Measurements from ENCODE around the gene LSM2. TPM values are rescaled to one million over a fixed set of nuclear protein-coding genes. Genes with fewer than 3 reads are reported as not detected.
"Not testable (repeated sequence)": the region's sequence is repeated elsewhere in the genome, so short reads cannot be mapped to it uniquely, and the experiment has no call there.

Gene LSM2
- total and polyA plus RNA-seq, 8 donors: 6.7 to 55.8 (median 34.5) TPM; not detected in 1

DNA sequence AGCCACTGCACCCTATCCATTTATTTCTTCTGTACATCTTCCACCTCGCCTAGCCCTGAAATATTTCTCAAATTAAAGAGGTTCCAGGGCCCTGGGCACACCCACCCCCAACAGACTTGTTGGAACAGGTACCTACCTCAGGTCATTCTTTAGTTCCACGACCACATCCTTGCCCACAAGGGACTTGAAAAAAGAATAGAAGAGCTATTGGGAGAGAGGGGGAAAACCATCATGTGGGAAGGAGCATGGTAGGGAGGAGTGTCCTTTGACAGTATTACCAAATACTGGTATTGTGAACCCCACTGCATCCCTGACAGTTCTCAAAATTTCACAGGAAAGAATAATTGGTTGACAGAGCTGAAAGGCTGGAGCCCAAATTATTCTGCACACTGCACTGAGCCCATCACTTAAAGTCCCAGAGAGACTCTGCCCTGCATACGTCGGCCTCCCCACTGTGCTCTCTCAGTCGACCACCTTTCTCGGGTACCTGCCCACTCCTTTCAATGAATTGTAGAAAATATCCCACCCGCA is 762 bp downstream of the LSM2 start:
- no peaks in the 10 kb centered on the region for H3K9me3 ChIP-seq
- H3K36me3 ChIP-seq: peaks cover 4 to 31% (median 23%) of the 10 kb centered on the region in 4 donors
- no peak for DNase-seq
- H3K27me3 ChIP-seq: no peaks in the 10 kb centered on the region
- intact Hi-C loops (cut with DNase I; ENCODE audit: low total_unique reads): no loop called here
- 12 to 17% (median 13%) methylated on average over 7 of the region's 7 CpGs for WGBS, 5 donors
- peaks cover 6 to 30% (median 16%) of the 10 kb centered on the region in 4 donors for H3K4me1 ChIP-seq
- H3K27ac ChIP-seq: peak overlapping the region; percentile 91 to 97 (median 94)
- peak overlapping the region; percentile 50 to 66 (median 60) for H3K4me3 ChIP-seq
- TF ChIP-seq POLR2AphosphoS5 (IDR thresholded peaks at IDR 0.05): no peak
- no peak for TF ChIP-seq EP300 (IDR thresholded peaks at IDR 0.05)
- TF ChIP-seq POLR2A (IDR thresholded peaks at IDR 0.05): no peak
- TF ChIP-seq, protein P1, sequence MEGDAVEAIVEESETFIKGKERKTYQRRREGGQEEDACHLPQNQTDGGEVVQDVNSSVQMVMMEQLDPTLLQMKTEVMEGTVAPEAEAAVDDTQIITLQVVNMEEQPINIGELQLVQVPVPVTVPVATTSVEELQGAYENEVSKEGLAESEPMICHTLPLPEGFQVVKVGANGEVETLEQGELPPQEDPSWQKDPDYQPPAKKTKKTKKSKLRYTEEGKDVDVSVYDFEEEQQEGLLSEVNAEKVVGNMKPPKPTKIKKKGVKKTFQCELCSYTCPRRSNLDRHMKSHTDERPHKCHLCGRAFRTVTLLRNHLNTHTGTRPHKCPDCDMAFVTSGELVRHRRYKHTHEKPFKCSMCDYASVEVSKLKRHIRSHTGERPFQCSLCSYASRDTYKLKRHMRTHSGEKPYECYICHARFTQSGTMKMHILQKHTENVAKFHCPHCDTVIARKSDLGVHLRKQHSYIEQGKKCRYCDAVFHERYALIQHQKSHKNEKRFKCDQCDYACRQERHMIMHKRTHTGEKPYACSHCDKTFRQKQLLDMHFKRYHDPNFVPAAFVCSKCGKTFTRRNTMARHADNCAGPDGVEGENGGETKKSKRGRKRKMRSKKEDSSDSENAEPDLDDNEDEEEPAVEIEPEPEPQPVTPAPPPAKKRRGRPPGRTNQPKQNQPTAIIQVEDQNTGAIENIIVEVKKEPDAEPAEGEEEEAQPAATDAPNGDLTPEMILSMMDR (IDR thresholded peaks at IDR 0.05): no peak

DNA sequence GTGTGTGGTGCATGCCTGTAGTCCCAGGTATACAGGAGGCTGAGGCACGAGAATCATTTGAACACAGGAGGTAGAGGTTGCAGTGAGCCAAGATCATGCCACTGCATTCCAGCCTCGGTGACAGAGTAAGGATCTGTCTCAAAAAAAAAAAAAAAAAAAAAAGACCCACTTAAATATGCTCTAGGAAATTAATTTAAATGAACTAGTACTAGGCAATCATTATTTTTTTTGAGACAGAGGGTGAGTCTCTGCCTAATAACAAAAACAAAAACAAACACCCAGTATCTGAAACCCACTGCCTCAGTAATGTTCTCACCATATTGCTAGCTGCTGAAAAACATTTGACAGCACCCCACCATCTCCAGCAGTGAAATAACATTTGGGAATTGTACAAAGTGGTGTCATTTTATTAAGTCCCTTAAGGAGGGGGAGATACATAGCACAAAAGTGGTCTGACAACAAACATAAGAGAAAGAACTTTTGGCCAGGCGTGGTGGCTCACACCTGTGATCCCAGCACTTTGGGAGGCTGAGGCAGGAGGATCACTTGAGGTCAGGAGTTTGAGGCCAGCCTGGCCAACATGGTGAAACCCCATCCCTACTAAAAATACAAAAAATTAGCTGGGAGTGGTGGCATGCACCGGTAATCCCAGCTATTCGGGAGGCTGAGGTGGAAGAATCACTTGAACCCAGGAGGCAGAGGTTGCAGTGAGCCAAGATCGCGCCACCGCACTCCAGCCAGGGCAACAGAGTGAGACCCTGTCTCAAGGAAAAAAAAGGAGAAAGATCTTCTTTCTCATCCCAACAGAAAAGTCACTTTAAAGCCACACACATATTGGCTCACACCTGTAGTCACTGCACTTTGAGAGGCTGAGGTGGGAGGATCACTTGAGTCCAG is 5.5 kb downstream of the LSM2 start:
- DNase-seq; H3K27me3 ChIP-seq; H3K9me3 ChIP-seq; H3K27ac ChIP-seq; intact Hi-C loops (cut with DNase I; ENCODE audit: low total_unique reads); H3K4me3 ChIP-seq: not testable (repeated sequence)
- H3K4me1 ChIP-seq: peaks cover 7 to 23% (median 13%) of the 10 kb centered on the region in 4 donors
- peaks cover 4 to 46% (median 31%) of the 10 kb centered on the region in 4 donors for H3K36me3 ChIP-seq
- 92 to 95% (median 93%) methylated on average over 8 of the region's 8 CpGs for WGBS, 5 donors

DNA sequence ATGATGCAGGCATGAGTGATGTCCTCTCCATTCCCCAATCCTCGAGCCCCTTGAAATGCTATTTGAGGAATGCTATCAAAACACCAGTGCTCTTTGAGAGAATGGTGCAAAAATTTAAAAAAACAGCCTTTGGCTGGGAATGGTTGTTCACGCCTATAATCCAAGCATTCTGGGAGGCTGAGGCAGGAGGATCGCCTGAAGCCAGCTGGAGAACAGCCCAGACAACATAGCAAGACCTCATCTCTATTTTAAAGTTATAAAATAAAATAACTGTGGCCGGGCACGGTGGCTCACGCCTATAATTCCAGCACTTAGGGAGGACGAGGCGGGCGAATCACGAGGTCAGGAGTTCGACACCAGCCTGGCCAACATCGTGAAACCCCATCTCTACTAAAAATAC is 7.0 kb downstream of the LSM2 start:
- intact Hi-C loops (cut with DNase I; ENCODE audit: low total_unique reads): no loop called here
- Histone ChIP-seq H3K27me3 (no peaks in the 10 kb centered on the region), H3K4me3 (no peak overlapping the region), H3K27ac (no peak overlapping the region), H3K9me3 (no peaks in the 10 kb centered on the region), H3K36me3 (peaks cover 4 to 46% (median 31%) of the 10 kb centered on the region in 4 donors), H3K4me1 (peaks cover 6 to 16% (median 12%) of the 10 kb centered on the region in 4 donors)
- no peak for DNase-seq
- WGBS, 5 donors: 86 to 95% (median 89%) methylated on average over 12 of the region's 12 CpGs
- TF ChIP-seq, protein P1 (IDR thresholded peaks at IDR 0.05): no peak
- TF ChIP-seq EP300 (IDR thresholded peaks at IDR 0.05) (no peak), POLR2A (IDR thresholded peaks at IDR 0.05) (no peak), POLR2AphosphoS5 (IDR thresholded peaks at IDR 0.05) (no peak)

DNA sequence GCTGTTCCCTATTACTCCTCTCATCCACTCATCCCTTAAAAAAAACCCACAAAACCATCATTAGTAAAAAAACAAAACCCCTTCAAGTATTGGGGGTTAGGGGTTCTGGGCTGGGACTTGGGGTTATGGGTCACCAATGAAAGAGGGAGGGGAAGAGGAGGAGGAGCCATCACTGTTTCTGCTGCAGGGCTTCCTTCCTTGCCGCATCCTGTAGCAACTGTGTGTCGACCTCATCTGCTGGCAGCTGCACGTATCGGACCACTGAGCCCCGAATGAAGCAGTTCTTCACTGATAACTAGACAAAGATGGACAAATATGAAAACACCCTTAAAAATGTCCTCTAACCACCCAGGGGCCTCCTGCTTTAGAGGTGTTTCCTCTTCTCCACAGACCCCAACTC is 9.2 kb downstream of the LSM2 start:
- 48 to 79% (median 60%) methylated on average over 5 of the region's 5 CpGs for WGBS, 5 donors
- Histone ChIP-seq H3K4me3 (no peak overlapping the region), H3K27me3 (no peaks in the 10 kb centered on the region), H3K9me3 (no peaks in the 10 kb centered on the region), H3K27ac (peak overlapping the region in 4 of 5 donors; percentile 2 to 100 (median 96)), H3K36me3 (peaks cover 7 to 36% (median 26%) of the 10 kb centered on the region in 4 donors), H3K4me1 (peaks cover 12 to 33% (median 25%) of the 10 kb centered on the region in 4 donors)
- no peak for TF ChIP-seq POLR2AphosphoS5 (IDR thresholded peaks at IDR 0.05)
- no peak for TF ChIP-seq EP300 (IDR thresholded peaks at IDR 0.05)
- TF ChIP-seq, protein P1 (IDR thresholded peaks at IDR 0.05): no peak
- TF ChIP-seq POLR2A (IDR thresholded peaks at IDR 0.05): no peak
- no peak for DNase-seq
- intact Hi-C loops (cut with DNase I; ENCODE audit: low total_unique reads): no loop called here
